KOPT-K1 (cell line): ENCODE data around the gene ANGPTL8.

Source experiments
- H3K27ac ChIP-seq: fragments of 200-600 bp; sonication (generic); 2 replicates; pipeline ENCODE4 v1.5.1; 2016; ENCODE audit warnings: antibody characterized with exemption, mild to moderate bottlenecking, low read depth, low read length; ENCODE audit not compliant: poor library complexity, severe bottlenecking
- H3K36me3 ChIP-seq: fragments of 200-600 bp; sonication (generic); 2 replicates; pipeline ENCODE4 v1.5.1; 2017; ENCODE audit warnings: antibody characterized with exemption, mild to moderate bottlenecking, low read length, moderate library complexity; ENCODE audit not compliant: insufficient read depth
- H3K9me3 ChIP-seq: fragments of 200-600 bp; sonication (generic); 2 replicates; pipeline ENCODE4 v1.5.1; 2017; ENCODE audit warnings: antibody characterized with exemption, low read length, mild to moderate bottlenecking; ENCODE audit not compliant: insufficient read depth, poor library complexity, severe bottlenecking

The ANGPTL8 gene

DNA sequence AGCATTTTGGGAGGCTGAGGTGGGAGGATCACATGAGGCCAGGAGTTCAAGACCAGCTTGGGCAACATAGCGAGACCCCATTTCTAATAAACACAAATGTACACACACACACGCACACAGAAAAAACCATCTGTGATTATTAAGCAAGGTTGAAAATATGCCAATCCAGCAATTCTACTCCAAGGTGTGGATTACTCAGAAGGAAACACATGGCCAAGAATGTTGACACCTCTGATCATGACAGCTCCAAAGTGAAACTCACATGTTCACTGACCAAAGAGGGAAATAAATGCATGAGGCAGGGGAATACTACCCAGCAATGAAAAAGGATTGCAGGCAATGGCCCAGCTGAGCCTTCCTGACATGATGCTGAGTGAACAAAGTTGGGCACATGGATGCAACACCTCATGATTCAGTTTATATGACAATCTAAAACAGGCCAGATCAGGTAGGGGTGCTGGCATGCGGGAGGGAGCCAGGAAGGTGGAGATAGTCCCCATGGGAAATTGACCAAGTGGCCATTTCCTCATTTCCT, 18.5 kb downstream of the ANGPTL8 start:
- Histone ChIP-seq H3K9me3 (no peaks in the 10 kb centered on the region), H3K36me3 (no peaks in the 10 kb centered on the region), H3K27ac (no peak overlapping the region)

GRCh38 chr19:11260996-11261395, 21.6 kb downstream of the ANGPTL8 start:
- H3K9me3 ChIP-seq = no peaks in the 10 kb centered on the region
- H3K27ac ChIP-seq = no peak overlapping the region
- H3K36me3 ChIP-seq = no peaks in the 10 kb centered on the region

GRCh38 chr19:11261431-11261970, 22.1 kb downstream of the ANGPTL8 start:
- Histone ChIP-seq H3K27ac (no peak overlapping the region), H3K9me3 (no peaks in the 10 kb centered on the region), H3K36me3 (no peaks in the 10 kb centered on the region)

GRCh38 chr19:11261971-11262839, 22.8 kb downstream of the ANGPTL8 start, which contains the start of gene DOCK6:
TSS of gene DOCK6 (minus strand) at chr19:11262524. CDS start at chr19:11262440, 84 bp downstream.
- Histone ChIP-seq H3K36me3 (no peaks in the 10 kb centered on the region), H3K27ac (no peak within 1 kb of the TSS), H3K9me3 (no peaks in the 10 kb centered on the region)

- no peaks in the 10 kb centered on the region for H3K36me3 ChIP-seq
- no peaks in the 10 kb centered on the region for H3K9me3 ChIP-seq
- no peak overlapping the region for H3K27ac ChIP-seq
These were observed 24.3 kb downstream of the ANGPTL8 start for GRCh38 chr19:11263726-11264125.

DNA sequence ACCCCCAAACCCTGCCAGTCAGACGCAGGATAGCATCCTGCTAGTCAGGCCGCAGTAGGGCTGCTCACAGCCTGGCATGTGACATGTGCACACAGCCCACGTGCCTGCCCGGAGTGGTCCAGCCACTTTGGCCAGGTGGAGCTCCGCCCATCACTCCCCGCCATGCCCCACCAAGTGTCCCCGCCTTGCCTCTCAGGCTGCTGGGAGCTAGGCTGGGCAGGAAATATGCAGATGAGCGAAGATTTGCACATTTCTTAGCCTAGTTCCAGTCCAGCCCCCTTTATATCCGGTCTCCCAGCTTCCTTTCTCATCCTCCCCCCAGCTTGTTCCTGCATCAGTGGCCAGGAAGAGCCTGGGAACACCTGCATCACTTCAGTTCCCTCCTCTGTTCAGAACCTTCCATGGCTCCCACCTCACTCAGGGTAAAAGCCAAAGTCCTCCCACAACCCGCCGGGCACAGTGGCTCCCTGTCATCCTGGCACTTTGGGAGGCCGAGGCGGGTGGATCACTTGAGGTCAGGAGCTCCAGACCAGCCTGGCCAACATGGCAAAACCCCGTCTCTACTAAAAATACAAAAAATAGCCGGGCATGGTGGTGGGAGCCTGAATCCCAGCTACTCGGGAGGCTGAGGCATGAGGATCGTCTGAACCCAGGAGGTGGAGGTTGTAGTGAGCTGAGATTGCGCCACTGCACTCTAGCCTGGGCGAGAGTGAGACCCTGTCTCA, 25.2 kb downstream of the ANGPTL8 start:
- Histone ChIP-seq H3K27ac (no peak overlapping the region), H3K9me3 (no peaks in the 10 kb centered on the region), H3K36me3 (no peaks in the 10 kb centered on the region)

- Histone ChIP-seq H3K9me3 (no peaks in the 10 kb centered on the region), H3K36me3 (no peaks in the 10 kb centered on the region), H3K27ac (no peak overlapping the region)
These were observed 25.9 kb downstream of the ANGPTL8 start for GRCh38 chr19:11265177-11265784.

GRCh38 chr19:11265785-11266236, 26.4 kb downstream of the ANGPTL8 start:
- H3K36me3 ChIP-seq = no peaks in the 10 kb centered on the region
- no peak overlapping the region for H3K27ac ChIP-seq
- H3K9me3 ChIP-seq = no peaks in the 10 kb centered on the region

GRCh38 chr19:11267316-11268085, 28.1 kb downstream of the ANGPTL8 start:
- H3K36me3 ChIP-seq = no peaks in the 10 kb centered on the region

GRCh38 chr19:11268783-11269267, 29.4 kb downstream of the ANGPTL8 start:
- Histone ChIP-seq H3K36me3 (no peaks in the 10 kb centered on the region), H3K27ac (no peak overlapping the region), H3K9me3 (no peaks in the 10 kb centered on the region)

More at GRCh38 chr19:11267316-11268085, 28.1 kb downstream of the ANGPTL8 start:
- Histone ChIP-seq H3K9me3 (no peaks in the 10 kb centered on the region), H3K27ac (no peak overlapping the region)

- no peaks in the 10 kb centered on the region for H3K36me3 ChIP-seq
- H3K9me3 ChIP-seq = no peaks in the 10 kb centered on the region
- no peak overlapping the region for H3K27ac ChIP-seq
These were observed 30.0 kb downstream of the ANGPTL8 start for GRCh38 chr19:11269408-11269807.

- Histone ChIP-seq H3K9me3 (peaks cover 12% of the 10 kb centered on the region), H3K36me3 (no peaks in the 10 kb centered on the region), H3K27ac (no peak overlapping the region)
These were observed 33.9 kb downstream of the ANGPTL8 start for GRCh38 chr19:11273296-11273695.

DNA sequence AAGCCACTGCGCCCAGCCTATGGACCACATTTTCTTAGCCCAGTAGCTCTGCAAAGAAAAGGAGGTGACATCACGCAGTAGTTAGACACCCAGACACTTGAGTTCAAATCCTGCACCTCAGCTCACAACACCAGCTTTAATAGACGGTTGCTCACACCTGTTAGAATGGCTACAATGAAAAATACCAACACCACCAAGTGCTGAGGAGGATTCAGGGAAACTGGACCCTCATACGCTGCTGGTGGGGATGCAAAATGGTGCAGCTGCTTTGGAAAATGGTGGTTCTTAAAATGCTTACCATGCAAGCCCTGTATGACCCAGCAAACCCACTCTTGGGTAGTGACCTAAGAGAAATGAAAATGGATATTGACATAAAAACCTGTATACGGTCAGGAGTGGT, 34.6 kb downstream of the ANGPTL8 start:
- peaks cover 12% of the 10 kb centered on the region for H3K9me3 ChIP-seq
- no peaks in the 10 kb centered on the region for H3K36me3 ChIP-seq
- H3K27ac ChIP-seq = no peak overlapping the region

- Histone ChIP-seq H3K27ac (no peak overlapping the region), H3K9me3 (peaks cover 12% of the 10 kb centered on the region), H3K36me3 (no peaks in the 10 kb centered on the region)
These were observed 35.2 kb downstream of the ANGPTL8 start for GRCh38 chr19:11274533-11275086.
